ENCODE results near the gene HEG1. TPM values are rescaled to one million over a fixed set of nuclear protein-coding genes. Genes with fewer than 3 reads are reported as not detected.
A peak's percentile ranks its signal among the peaks of the same experiment; 100 is the strongest.

HEG1 gene
- total and polyA plus RNA-seq, 11 donors: 23.7 to 211 (median 111) TPM

- Histone ChIP-seq H3K9me3 (no peaks in the 10 kb centered on the region), H3K27ac (no peak overlapping the region), H3K36me3 (no peaks in the 10 kb centered on the region), H3K4me3 (no peak overlapping the region), H3K4me1 (peaks cover 0 to 11% (median 0%) of the 10 kb centered on the region in 12 donors), H3K27me3 (no peaks in the 10 kb centered on the region)
- DNase-seq (peak; percentile 50 to 79 (median 60)), ATAC-seq (peak in 2 of 4 donors; percentile 68 to 76)
- TF ChIP-seq CTCF (IDR thresholded peaks at IDR 0.05) (peak; percentile 61 to 87 (median 75)), POLR2A (IDR thresholded peaks at IDR 0.05) (no peak)
- intact Hi-C loops (cut with DNase I): loop anchor here (1.0 to 10.0 kb wide), 14 partner anchors 54 to 659 kb away; no protein-coding TSS in a partner anchor
- 20 to 29% (median 26%) methylated on average over 4 of the region's 4 CpGs for WGBS, 4 donors
Observed at GRCh38 chr3:124928333-124929202, 127.2 kb downstream of the HEG1 start.

GRCh38 chr3:124927574-124928045 lies 128.2 kb downstream of the HEG1 start:
- Histone ChIP-seq H3K4me3 (no peak overlapping the region), H3K36me3 (no peaks in the 10 kb centered on the region), H3K4me1 (peaks cover 0 to 11% (median 0%) of the 10 kb centered on the region in 12 donors), H3K27me3 (no peaks in the 10 kb centered on the region), H3K9me3 (no peaks in the 10 kb centered on the region), H3K27ac (no peak overlapping the region)
- ATAC-seq (no peak), DNase-seq (no peak)
- WGBS, 4 donors: 92 to 96% (median 95%) methylated on average over 2 of the region's 2 CpGs
- TF ChIP-seq CTCF (IDR thresholded peaks at IDR 0.05) (no peak), POLR2A (IDR thresholded peaks at IDR 0.05) (no peak)
- intact Hi-C loops (cut with DNase I): loop anchor here (1.0 to 10.0 kb wide), 14 partner anchors 55 to 660 kb away; no protein-coding TSS in a partner anchor

- Histone ChIP-seq H3K4me1 (peaks cover 0 to 11% (median 0%) of the 10 kb centered on the region in 12 donors), H3K36me3 (no peaks in the 10 kb centered on the region), H3K9me3 (no peaks in the 10 kb centered on the region), H3K27ac (no peak overlapping the region), H3K27me3 (no peaks in the 10 kb centered on the region), H3K4me3 (no peak overlapping the region)
- 81 to 92% (median 86%) methylated on average over 4 of the region's 4 CpGs for WGBS, 4 donors
- TF ChIP-seq CTCF (IDR thresholded peaks at IDR 0.05) (no peak), POLR2A (IDR thresholded peaks at IDR 0.05) (no peak)
- DNase-seq (no peak), ATAC-seq (peak in 2 of 4 donors; percentile 12 to 30)
- intact Hi-C loops (cut with DNase I): loop anchor here in 8 of 10 donors (5.0 to 10.0 kb wide), 8 partner anchors 56 to 661 kb away; no protein-coding TSS in a partner anchor
Observed at GRCh38 chr3:124926426-124927101, 129.2 kb downstream of the HEG1 start.

GRCh38 chr3:124924741-124925140 lies 131.1 kb downstream of the HEG1 start:
- TF ChIP-seq POLR2A (IDR thresholded peaks at IDR 0.05) (no peak), CTCF (IDR thresholded peaks at IDR 0.05) (no peak)
- WGBS, 4 donors: 97 to 100% (median 98%) methylated on average over 2 of the region's 2 CpGs
- intact Hi-C loops (cut with DNase I): loop anchor here in 8 of 10 donors (5.0 to 10.0 kb wide), 8 partner anchors 58 to 663 kb away; no protein-coding TSS in a partner anchor
- Histone ChIP-seq H3K4me1 (peaks cover 0 to 11% (median 0%) of the 10 kb centered on the region in 12 donors), H3K9me3 (no peaks in the 10 kb centered on the region), H3K27me3 (no peaks in the 10 kb centered on the region), H3K4me3 (no peak overlapping the region), H3K27ac (no peak overlapping the region), H3K36me3 (no peaks in the 10 kb centered on the region)
- DNase-seq (no peak), ATAC-seq (no peak)

Data from heart left ventricle (tissue), 16 donors.